H1 (cell line): Measurements from ENCODE around the gene NDUFS8.

Experiments used
- BACH1 ChIP-seq: IDR thresholded peaks from 2 replicates; pipeline ENCODE4 v1.6.1; 2012; ENCODE audit warnings: low read length, improper control_type of control experiment
- CTCF ChIP-seq, 3 experiments: IDR thresholded peaks; 1 replicate in 2 of 3; 2 replicates in 1 of 3; pipeline versions ENCODE4 v1.5.1 to v1.6.1; 2011; ENCODE audit warnings: low read length in 3 of 3, mild to moderate bottlenecking in 3 of 3, inconsistent platforms in 2 of 3, low read depth in 1 of 3, moderate library complexity in 1 of 3; ENCODE audit not compliant: insufficient read depth in 1 of 3; ENCODE audit errors: control extremely low read depth in 1 of 3
- GABPA ChIP-seq: IDR thresholded peaks from 2 replicates; pipeline ENCODE4 v1.6.1; 2011; ENCODE audit warnings: mild to moderate bottlenecking, low read length, moderate library complexity, borderline replicate concordance; ENCODE audit not compliant: insufficient read depth
- JUND ChIP-seq: IDR thresholded peaks from 2 replicates; pipeline ENCODE4 v1.6.1; 2011; ENCODE audit warnings: mild to moderate bottlenecking, improper control_type of control experiment, low read length
- POLR2A ChIP-seq, 2 experiments: IDR thresholded peaks; 1 replicate in 1 of 2; 2 replicates in 1 of 2; pipeline ENCODE4 v1.6.1; 2011; ENCODE audit warnings: low read depth in 2 of 2, low read length in 2 of 2, mild to moderate bottlenecking in 2 of 2; ENCODE audit errors: control extremely low read depth in 1 of 2
- POLR2AphosphoS5 ChIP-seq: IDR thresholded peaks from 2 replicates; pipeline ENCODE4 v1.6.1; 2011; ENCODE audit warnings: low read depth, low read length
- SIN3A ChIP-seq, 2 experiments: IDR thresholded peaks in 1 of 2; conservative IDR thresholded peaks in 1 of 2; 2 replicates each; pipeline ENCODE4 v1.6.1; 2011 to 2012; ENCODE audit warnings: low read length in 2 of 2, improper control_type of control experiment in 1 of 2, low read depth in 1 of 2, mild to moderate bottlenecking in 1 of 2
- TCF12 ChIP-seq: IDR thresholded peaks from 2 replicates; pipeline ENCODE4 v1.6.1; 2011; ENCODE audit warnings: low read depth, mild to moderate bottlenecking, low read length
- YY1 ChIP-seq: IDR thresholded peaks from 2 replicates; pipeline ENCODE4 v1.6.1; 2011; ENCODE audit warnings: low read depth, mild to moderate bottlenecking, low read length

- TF ChIP-seq CTCF (IDR thresholded peaks at IDR 0.05; ENCODE audit: control extremely low read depth in 1 of 3, insufficient read depth in 1 of 3, low read depth in 1 of 3, low read length in 3 of 3) (no peak), SIN3A (conservative IDR thresholded peaks at IDR 0.05 in 1 of 2, IDR thresholded peaks at IDR 0.05 in 1 of 2; ENCODE audit: low read depth in 1 of 2, low read length in 2 of 2) (no peak), JUND (no peak), POLR2AphosphoS5 (no peak), BACH1 (no peak), TCF12 (no peak), POLR2A (IDR thresholded peaks at IDR 0.05; ENCODE audit: control extremely low read depth in 1 of 2, low read depth in 2 of 2, low read length in 2 of 2) (no peak), YY1 (no peak), GABPA (no peak)
These were observed 12.5 kb downstream of the NDUFS8 start for GRCh38 chr11:68043029-68043348.
